K562 (cell line): Measurements from ENCODE around the gene PTAFR. TPM values are rescaled to one million over a fixed set of nuclear protein-coding genes. Genes with fewer than 3 reads are reported as not detected.
A peak's percentile ranks its signal among the peaks of the same experiment; 100 is the strongest.

Source experiments
- BACH1 ChIP-seq: fragments of 200-800 bp; sonication (Bioruptor generic); IDR thresholded peaks from 2 replicates; pipeline ENCODE4 v1.6.1; 2016; ENCODE audit warnings: missing genetic modification characterization, missing compliant biosample characterization
- C11orf30 ChIP-seq: fragments of 450-650 bp; IDR thresholded peaks from 2 replicates; pipeline ENCODE4 v1.6.1; 2016; ENCODE audit warnings: low read depth, mild to moderate bottlenecking
- HDAC3 ChIP-seq: fragments of 450-650 bp; IDR thresholded peaks from 2 replicates; pipeline ENCODE4 v1.6.1; 2018; ENCODE audit warnings: borderline replicate concordance, mild to moderate bottlenecking, moderate library complexity; ENCODE audit not compliant: partially characterized antibody
- HNRNPK ChIP-seq: fragments of 200-400 bp; formaldehyde crosslinking; IDR thresholded peaks from one replicate; pipeline ENCODE4 v1.6.1; 2018; ENCODE audit warnings: mild to moderate bottlenecking, low read depth, low read length; ENCODE audit not compliant: poor library complexity, severe bottlenecking
- KAT7 ChIP-seq: sonication (generic); formaldehyde crosslinking; IDR thresholded peaks from 2 replicates; pipeline ENCODE4 v1.8.0; 2022; ENCODE audit warnings: missing genetic modification reagents, mild to moderate bottlenecking, borderline replicate concordance
- KLF13 ChIP-seq: fragments of 450-650 bp; IDR thresholded peaks from 2 replicates; pipeline ENCODE4 v1.6.1; 2016; ENCODE audit warnings: missing genetic modification characterization, low read depth, mild to moderate bottlenecking, missing compliant biosample characterization, moderate library complexity, borderline replicate concordance
- MAFG ChIP-seq: fragments of 450-650 bp; conservative IDR thresholded peaks from 2 replicates; pipeline ENCODE4 v1.6.1; 2016; ENCODE audit warnings: missing genetic modification characterization, missing compliant biosample characterization
- MAFK ChIP-seq: IDR thresholded peaks from 2 replicates; pipeline ENCODE4 v1.6.1; 2011; ENCODE audit warnings: low read length, improper control_type of control experiment
- MEF2D ChIP-seq: conservative IDR thresholded peaks from 2 replicates; pipeline ENCODE4 v1.6.1; 2016; ENCODE audit warnings: low read depth, missing genetic modification characterization, missing compliant biosample characterization
- NFE2L1 ChIP-seq: fragments of 450-650 bp; IDR thresholded peaks from 2 replicates; pipeline ENCODE4 v1.6.1; 2016; ENCODE audit warnings: missing genetic modification characterization, low read depth, mild to moderate bottlenecking, missing compliant biosample characterization, moderate library complexity, borderline replicate concordance
- PHTF2 ChIP-seq: fragments of 250-450 bp; sonication (Bioruptor Pico); IDR thresholded peaks from 2 replicates; pipeline ENCODE4 v1.5.0; 2021; ENCODE audit warnings: mild to moderate bottlenecking
- TRIM24 ChIP-seq, 2 experiments: fragments of 450-650 bp; IDR thresholded peaks; 2 replicates each; pipeline ENCODE4 v1.6.1; 2016
- XRCC4 ChIP-seq: IDR thresholded peaks from one replicate; pipeline ENCODE4 v1.6.1; 2011; ENCODE audit not compliant: insufficient read depth, insufficient read length; ENCODE audit errors: extremely low read depth
- ZBTB9 ChIP-seq: fragments of 450-650 bp; formaldehyde crosslinking; IDR thresholded peaks from 2 replicates; pipeline ENCODE4 v1.4.0; 2020; ENCODE audit warnings: mild to moderate bottlenecking, moderate library complexity
- ZFP30 ChIP-seq: fragments of 250-450 bp; sonication (Bioruptor Pico); IDR thresholded peaks from 2 replicates; pipeline ENCODE4 v1.8.0; 2022; ENCODE audit warnings: moderate library complexity, mild to moderate bottlenecking, inconsistent platforms, borderline replicate concordance
- ZNF146 ChIP-seq: IDR thresholded peaks from one replicate; pipeline ENCODE4 v1.6.1; 2018; ENCODE audit warnings: missing compliant biosample characterization; ENCODE audit not compliant: unreplicated experiment
- ZNF232 ChIP-seq: sonication (generic); formaldehyde crosslinking; IDR thresholded peaks from 2 replicates; pipeline ENCODE4 v1.8.0; 2022; ENCODE audit warnings: mild to moderate bottlenecking, missing genetic modification reagents
- ZNF431 ChIP-seq: sonication (generic); formaldehyde crosslinking; IDR thresholded peaks from 2 replicates; pipeline ENCODE4 v1.8.0; 2022; ENCODE audit warnings: mild to moderate bottlenecking, missing genetic modification reagents
- ZNF696 ChIP-seq: fragments of 250-450 bp; sonication (Bioruptor Pico); conservative IDR thresholded peaks from 2 replicates; pipeline ENCODE4 v1.4.0; 2020; ENCODE audit warnings: mild to moderate bottlenecking, moderate library complexity
- ZNF76 ChIP-seq: fragments of 250-450 bp; sonication (Bioruptor Pico); IDR thresholded peaks from 2 replicates; pipeline ENCODE4 v1.4.0; 2020; ENCODE audit warnings: mild to moderate bottlenecking, moderate library complexity, borderline replicate concordance
- ZNF79 ChIP-seq: fragments of 250-450 bp; sonication (Bioruptor Pico); IDR thresholded peaks from 2 replicates; pipeline ENCODE4 v1.4.0; 2020; ENCODE audit warnings: low read depth, mild to moderate bottlenecking, moderate library complexity
- polyA plus RNA-seq, 8 experiments: library from polyadenylated mRNA; depleted of rRNA in 4 of 8; stranded (reverse) in 5 of 8; unstranded in 3 of 8; fragments of >200 nt; fragmentation: Nextera tagmentation in 2 of 8; fragmentation: Illumina TruSeq in 1 of 8; extraction: Ambion mirVana in 2 of 8; extraction: Trizol in 1 of 8; gene quantifications; 2 replicates each; pipeline versions ENCODE4 v1.2.1 to v1.2.3, GENCODE V29; 2011 to 2014; ENCODE audit warnings: inconsistent platforms in 1 of 8, missing spikeins in 1 of 8
- total RNA-seq, 7 experiments: library from RNA; depleted of rRNA in 6 of 7; stranded (reverse); fragments of >200 nt in 6 of 7; fragmentation: Illumina TruSeq in 2 of 7; extraction: Trizol in 2 of 7; gene quantifications; 2 replicates each; pipeline versions ENCODE4 v1.2.1 to v1.2.3, GENCODE V29; 2011 to 2021; ENCODE audit warnings: low replicate concordance in 1 of 7
- TF ChIP-seq, protein P1 (sequence below): fragments of 250-450 bp; sonication (Bioruptor Pico); IDR thresholded peaks from 2 replicates; pipeline ENCODE4 v1.5.0; 2021; ENCODE audit warnings: mild to moderate bottlenecking, moderate library complexity
- TF ChIP-seq, protein P2 (sequence below): sonication (generic); formaldehyde crosslinking; IDR thresholded peaks from 2 replicates; pipeline ENCODE4 v1.8.1; 2022; ENCODE audit warnings: missing genetic modification reagents
- TF ChIP-seq, protein P3 (sequence below): fragments of 450-650 bp; conservative IDR thresholded peaks from 2 replicates; pipeline ENCODE4 v1.6.1; 2016; ENCODE audit warnings: missing genetic modification characterization, low read depth, mild to moderate bottlenecking, missing compliant biosample characterization, moderate library complexity

The PTAFR gene
- total and polyA plus RNA-seq, 9 of the 15 experiments (the other 6 are each of a cell fraction or from before 2014, with no cell fraction given), result 0.15 to 0.55 (median 0.40) TPM; not detected in 1

DNA sequence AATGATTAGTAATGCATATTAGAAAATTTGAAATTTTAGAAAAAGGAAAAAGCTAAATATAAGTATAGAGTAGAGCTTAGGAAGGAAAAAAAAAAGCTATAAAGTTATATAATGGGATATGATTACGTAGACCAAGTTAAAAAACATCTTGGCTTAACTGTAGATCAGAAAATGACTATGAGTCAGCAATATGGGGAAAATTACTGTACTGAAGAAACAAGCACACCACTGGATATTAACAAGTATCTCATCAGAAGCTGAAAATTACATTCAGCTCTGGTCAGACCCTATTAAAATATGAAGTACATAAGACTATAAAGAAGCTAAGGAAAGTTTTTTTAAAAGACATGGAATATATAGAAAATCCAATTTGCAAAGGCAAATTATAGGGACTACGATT lies 36.8 kb upstream of the PTAFR start (continued):
- TF ChIP-seq ZBTB9 (CRISPR knock-in tag), result no peak
- TF ChIP-seq MAFK, result peak; percentile 84
- TF ChIP-seq ZNF431, result no peak
- TF ChIP-seq HNRNPK, result no peak
- no peak for TF ChIP-seq PHTF2
- no peak for TF ChIP-seq TRIM24 (IDR thresholded peaks at IDR 0.05)
- no peak for TF ChIP-seq ZNF696 (CRISPR knock-in tag)
- TF ChIP-seq ZNF76 (CRISPR knock-in tag), result no peak
- TF ChIP-seq, protein P1, sequence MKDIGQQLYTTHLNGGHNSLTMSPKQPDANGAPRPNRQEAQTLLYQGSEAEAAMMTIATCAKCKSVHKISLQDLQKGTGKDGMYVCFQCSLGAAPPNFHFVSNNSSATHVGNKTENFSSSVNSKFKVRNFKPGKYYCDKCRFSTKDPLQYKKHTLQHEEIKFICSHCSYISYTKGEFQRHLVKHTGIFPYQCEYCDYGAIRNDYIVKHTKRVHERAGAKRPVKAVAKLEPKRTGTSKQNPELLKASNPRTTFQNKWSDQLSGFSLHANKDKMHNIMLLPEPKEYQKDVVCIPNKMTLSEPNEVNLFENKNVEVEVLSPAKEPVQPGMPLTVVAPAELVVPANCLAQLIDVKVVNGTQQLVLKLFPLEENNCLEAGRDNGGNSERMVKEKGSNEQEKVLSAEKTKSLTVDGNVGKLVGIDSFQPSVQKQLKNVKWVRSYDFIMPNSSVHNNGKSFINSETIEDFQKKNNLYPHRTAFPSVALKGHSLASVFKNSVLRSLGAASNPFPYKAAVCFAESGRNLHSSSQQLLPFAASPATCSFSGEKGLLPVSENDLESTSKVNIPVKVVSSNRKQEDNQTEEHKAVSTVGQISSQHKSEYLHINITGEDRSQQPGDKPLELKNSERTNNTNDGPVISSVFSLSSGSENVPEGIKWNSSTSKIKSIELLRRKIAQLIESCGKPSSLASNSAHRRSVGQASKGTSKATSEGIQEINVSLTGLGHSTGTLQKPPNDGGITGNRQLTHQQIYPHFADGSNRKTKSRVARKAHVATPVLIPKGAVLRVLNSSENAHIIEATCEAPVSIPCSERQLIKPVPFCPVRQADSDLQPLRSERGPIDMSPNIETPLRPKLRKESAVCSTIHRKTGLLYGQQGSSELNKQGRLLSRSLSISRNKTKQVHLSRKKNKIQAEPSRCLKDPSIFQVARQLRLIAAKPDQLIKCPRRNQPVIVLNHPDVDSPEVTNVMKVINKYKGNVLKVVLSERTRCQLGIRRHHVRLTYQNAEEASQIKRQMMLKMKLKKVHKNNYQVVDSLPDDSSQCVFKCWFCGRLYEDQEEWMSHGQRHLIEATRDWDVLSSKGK, result no peak
- TF ChIP-seq XRCC4, result no peak
- no peak for TF ChIP-seq KLF13 (tag)
- TF ChIP-seq, protein P2, sequence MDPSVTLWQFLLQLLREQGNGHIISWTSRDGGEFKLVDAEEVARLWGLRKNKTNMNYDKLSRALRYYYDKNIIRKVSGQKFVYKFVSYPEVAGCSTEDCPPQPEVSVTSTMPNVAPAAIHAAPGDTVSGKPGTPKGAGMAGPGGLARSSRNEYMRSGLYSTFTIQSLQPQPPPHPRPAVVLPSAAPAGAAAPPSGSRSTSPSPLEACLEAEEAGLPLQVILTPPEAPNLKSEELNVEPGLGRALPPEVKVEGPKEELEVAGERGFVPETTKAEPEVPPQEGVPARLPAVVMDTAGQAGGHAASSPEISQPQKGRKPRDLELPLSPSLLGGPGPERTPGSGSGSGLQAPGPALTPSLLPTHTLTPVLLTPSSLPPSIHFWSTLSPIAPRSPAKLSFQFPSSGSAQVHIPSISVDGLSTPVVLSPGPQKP (CRISPR knock-in tag), result no peak
- TF ChIP-seq MEF2D (tag), result no peak
- TF ChIP-seq MAFG (tag), result peak; percentile 96
- no peak for TF ChIP-seq ZNF146 (CRISPR knock-in tag)
- TF ChIP-seq ZNF79 (CRISPR knock-in tag), result no peak
- no peak for TF ChIP-seq KAT7 (CRISPR knock-in tag)
- TF ChIP-seq ZFP30, result no peak
- TF ChIP-seq C11orf30, result peak; percentile 92
- peak; percentile 37; the same call in 1 of the 2 replicates for TF ChIP-seq BACH1 (tag)
- TF ChIP-seq, protein P3, sequence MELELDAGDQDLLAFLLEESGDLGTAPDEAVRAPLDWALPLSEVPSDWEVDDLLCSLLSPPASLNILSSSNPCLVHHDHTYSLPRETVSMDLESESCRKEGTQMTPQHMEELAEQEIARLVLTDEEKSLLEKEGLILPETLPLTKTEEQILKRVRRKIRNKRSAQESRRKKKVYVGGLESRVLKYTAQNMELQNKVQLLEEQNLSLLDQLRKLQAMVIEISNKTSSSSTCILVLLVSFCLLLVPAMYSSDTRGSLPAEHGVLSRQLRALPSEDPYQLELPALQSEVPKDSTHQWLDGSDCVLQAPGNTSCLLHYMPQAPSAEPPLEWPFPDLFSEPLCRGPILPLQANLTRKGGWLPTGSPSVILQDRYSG (tag), result no peak
- no peak for TF ChIP-seq HDAC3
- peak; percentile 80 for TF ChIP-seq NFE2L1
- TF ChIP-seq ZNF232 (CRISPR knock-in tag), result no peak
